ENCODE results near the gene USPL1. TPM values are rescaled to one million over a fixed set of nuclear protein-coding genes. Genes with fewer than 3 reads are reported as not detected.
"Not testable (repeated sequence)": the region's sequence is repeated elsewhere in the genome, so short reads cannot be mapped to it uniquely, and the experiment has no call there.

The USPL1 gene
- total RNA-seq, 2 donors from 2014 or later = 20.1 to 24.4 TPM

- Histone ChIP-seq H3K9me3 (no peaks in the 10 kb centered on the region), H3K27ac (peak overlapping the region in 1 of 2 donors; percentile 0), H3K36me3 (no peaks in the 10 kb centered on the region), H3K4me3 (no peak overlapping the region), H3K4me1 (replicated peaks) (peaks cover 4% of the 10 kb centered on the region), H3K27me3 (replicated peaks; ENCODE audit: insufficient read depth) (no peaks in the 10 kb centered on the region)
- 45% methylated on average over 6 of the region's 6 CpGs for WGBS
- intact Hi-C loops (cut with DNase I) = no loop called here
- no peak for DNase-seq (ENCODE audit: low spot score)
- no peak for TF ChIP-seq POLR2AphosphoS5 (IDR thresholded peaks at IDR 0.05)
- no peak for TF ChIP-seq CTCF (IDR thresholded peaks at IDR 0.05)
- no peak for TF ChIP-seq POLR2A (IDR thresholded peaks at IDR 0.05)
These were observed 30.3 kb downstream of the USPL1 start for GRCh38 chr13:30647824-30648521.

GRCh38 chr13:30648522-30649012 is 30.8 kb downstream of the USPL1 start:
- Histone ChIP-seq H3K4me1 (replicated peaks) (peaks cover 4% of the 10 kb centered on the region), H3K9me3 (no peaks in the 10 kb centered on the region), H3K27me3 (replicated peaks; ENCODE audit: insufficient read depth) (no peaks in the 10 kb centered on the region), H3K27ac (peak overlapping the region in 1 of 2 donors; percentile 0), H3K4me3 (no peak overlapping the region), H3K36me3 (no peaks in the 10 kb centered on the region)
- intact Hi-C loops (cut with DNase I) = no loop called here
- DNase-seq (ENCODE audit: low spot score) = no peak
- TF ChIP-seq CTCF (IDR thresholded peaks at IDR 0.05) = no peak
- WGBS = 64% methylated on average over 4 of the region's 4 CpGs

- H3K27ac ChIP-seq; H3K4me3 ChIP-seq; H3K9me3 ChIP-seq; DNase-seq (ENCODE audit: low spot score); H3K4me1 ChIP-seq (replicated peaks); H3K36me3 ChIP-seq; intact Hi-C loops (cut with DNase I); H3K27me3 ChIP-seq (replicated peaks; ENCODE audit: insufficient read depth): not testable (repeated sequence)
- WGBS = 97% methylated on average over 5 of the region's 5 CpGs
These were observed 33.9 kb downstream of the USPL1 start for GRCh38 chr13:30651648-30652047.

GRCh38 chr13:30652746-30653386 is 35.1 kb downstream of the USPL1 start:
- no peaks in the 10 kb centered on the region for H3K27me3 ChIP-seq (replicated peaks; ENCODE audit: insufficient read depth)
- no peak overlapping the region for H3K27ac ChIP-seq
- peaks cover 0 to 8% of the 10 kb centered on the region in 2 donors for H3K36me3 ChIP-seq

GRCh38 chr13:30654430-30654829 is 36.7 kb downstream of the USPL1 start:
- no peak overlapping the region for H3K27ac ChIP-seq
- H3K9me3 ChIP-seq = no peaks in the 10 kb centered on the region
- no peaks in the 10 kb centered on the region for H3K27me3 ChIP-seq (replicated peaks; ENCODE audit: insufficient read depth)
- TF ChIP-seq POLR2AphosphoS5 (IDR thresholded peaks at IDR 0.05) (no peak), CTCF (IDR thresholded peaks at IDR 0.05) (no peak), POLR2A (IDR thresholded peaks at IDR 0.05) (no peak)
- peaks cover 0 to 13% of the 10 kb centered on the region in 2 donors for H3K36me3 ChIP-seq
- H3K4me3 ChIP-seq = no peak overlapping the region
- H3K4me1 ChIP-seq (replicated peaks) = no peaks in the 10 kb centered on the region
- intact Hi-C loops (cut with DNase I) = no loop called here
- DNase-seq (ENCODE audit: low spot score) = no peak
- WGBS = 81% methylated on average over 1 of the region's 1 CpG

More at GRCh38 chr13:30652746-30653386, 35.1 kb downstream of the USPL1 start:
- intact Hi-C loops (cut with DNase I) = no loop called here
- TF ChIP-seq POLR2AphosphoS5 (IDR thresholded peaks at IDR 0.05) (no peak), POLR2A (IDR thresholded peaks at IDR 0.05) (no peak), CTCF (IDR thresholded peaks at IDR 0.05) (no peak)
- DNase-seq (ENCODE audit: low spot score) = no peak
- 35% methylated on average over 1 of the region's 1 CpG for WGBS
- H3K9me3 ChIP-seq = no peaks in the 10 kb centered on the region
- H3K4me3 ChIP-seq = no peak overlapping the region
- H3K4me1 ChIP-seq (replicated peaks) = no peaks in the 10 kb centered on the region
